HG03469 (cell line): Measurements from ENCODE around the gene CD300C.
"Not testable (repeated sequence)": the region's sequence is repeated elsewhere in the genome, so short reads cannot be mapped to it uniquely, and the experiment has no call there.

Source experiments
- ATAC-seq: cut with Tn5 transposase; IDR thresholded peaks from one replicate; pipeline ENCODE4 v1.9.1; 2021; ENCODE audit warnings: mild to moderate bottlenecking, moderate library complexity, moderate number of reproducible peaks; ENCODE audit not compliant: unreplicated experiment

CD300C gene

DNA sequence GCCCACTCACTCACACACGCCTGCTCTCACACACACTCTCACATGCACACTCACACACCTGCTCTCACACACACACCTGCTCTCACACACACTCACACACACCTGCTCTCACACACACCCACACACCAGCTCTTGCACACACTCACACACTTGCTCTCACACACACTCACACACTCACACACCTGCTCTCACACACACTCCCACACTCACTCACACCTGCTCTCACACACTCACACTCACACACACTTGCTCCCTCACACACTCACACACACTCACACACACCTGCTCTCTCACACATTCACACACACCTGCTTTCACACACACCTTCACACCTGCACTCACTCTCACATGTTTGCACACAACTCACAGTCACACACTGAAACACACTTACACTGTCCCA lies 17.4 kb upstream of the CD300C start:
- no peak for ATAC-seq

GRCh38 chr17:74561586-74561985 lies 15.7 kb upstream of the CD300C start:
- no peak for ATAC-seq

DNA sequence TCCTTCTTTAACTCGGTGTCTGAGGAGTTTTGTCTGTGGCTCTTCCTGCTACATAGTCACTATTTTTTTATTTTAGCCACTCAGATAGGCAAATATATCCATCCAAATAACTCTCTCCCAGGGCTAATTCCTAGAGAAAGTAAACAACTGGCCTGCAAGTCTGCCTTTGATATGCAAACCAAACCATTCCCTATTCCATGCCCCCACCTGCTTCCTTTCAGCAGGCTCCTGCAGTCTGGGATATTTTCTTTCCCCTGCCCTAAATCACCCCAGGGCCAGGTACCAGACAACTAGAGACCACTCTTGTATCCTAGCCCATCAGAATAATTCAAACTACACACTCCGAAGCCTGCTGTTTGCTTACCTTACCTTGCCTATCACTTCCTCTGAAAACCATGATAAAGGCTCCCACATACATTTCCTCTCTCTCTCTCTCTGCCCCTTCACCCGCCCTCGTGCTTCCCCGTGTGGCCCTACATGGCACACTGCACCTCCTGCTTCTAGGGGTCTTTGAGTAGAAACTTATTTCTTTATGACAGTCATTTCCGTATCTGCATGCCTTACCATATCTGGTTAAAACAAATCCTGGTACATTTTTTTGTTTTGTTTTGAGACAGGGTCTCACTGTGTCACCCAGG lies 13.1 kb upstream of the CD300C start:
- ATAC-seq, result no peak

- ATAC-seq, result not testable (repeated sequence)
These were observed 12.5 kb upstream of the CD300C start for GRCh38 chr17:74558402-74558801.

- no peak for ATAC-seq
These were observed 9.6 kb upstream of the CD300C start for GRCh38 chr17:74555427-74555940.

DNA sequence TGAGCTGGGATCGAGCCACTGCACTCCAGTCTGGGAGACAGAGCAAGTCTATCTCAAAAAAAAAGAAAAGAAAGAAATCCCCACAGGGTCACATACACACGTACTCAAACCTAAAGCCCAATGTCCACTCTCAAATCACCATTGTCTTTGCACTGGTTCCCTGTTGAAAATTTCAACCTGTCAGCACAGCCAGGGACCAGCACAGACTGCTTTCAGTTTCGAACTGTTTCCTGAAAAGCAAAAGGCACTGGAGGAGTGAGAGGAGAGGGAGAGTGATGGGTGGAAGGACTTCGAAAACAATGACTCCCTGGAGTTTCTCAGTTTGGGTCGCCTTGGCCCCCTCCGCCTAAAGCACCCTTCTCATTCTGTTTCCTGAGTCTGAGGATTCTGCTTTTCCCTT lies 9.0 kb upstream of the CD300C start:
- no peak for ATAC-seq

DNA sequence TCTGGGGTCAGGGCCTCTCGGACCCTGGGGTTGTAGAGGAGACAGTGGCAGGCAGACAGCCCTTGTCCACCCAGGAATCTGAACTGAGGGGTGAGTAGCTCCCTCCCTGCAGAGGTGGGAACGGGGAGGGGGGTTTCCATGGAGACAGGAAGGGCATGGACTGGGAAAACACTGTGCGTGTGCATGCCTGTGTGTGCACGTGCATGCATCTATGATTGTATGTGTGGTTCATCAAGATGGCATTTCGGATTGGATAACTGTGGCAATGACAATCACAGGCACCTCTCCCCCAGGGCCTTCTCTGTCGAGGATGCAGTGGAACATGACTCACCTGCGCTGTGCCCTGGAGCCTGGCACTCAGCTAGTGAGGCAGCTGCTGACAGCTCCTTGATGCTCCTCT lies 6.1 kb upstream of the CD300C start:
- no peak for ATAC-seq

DNA sequence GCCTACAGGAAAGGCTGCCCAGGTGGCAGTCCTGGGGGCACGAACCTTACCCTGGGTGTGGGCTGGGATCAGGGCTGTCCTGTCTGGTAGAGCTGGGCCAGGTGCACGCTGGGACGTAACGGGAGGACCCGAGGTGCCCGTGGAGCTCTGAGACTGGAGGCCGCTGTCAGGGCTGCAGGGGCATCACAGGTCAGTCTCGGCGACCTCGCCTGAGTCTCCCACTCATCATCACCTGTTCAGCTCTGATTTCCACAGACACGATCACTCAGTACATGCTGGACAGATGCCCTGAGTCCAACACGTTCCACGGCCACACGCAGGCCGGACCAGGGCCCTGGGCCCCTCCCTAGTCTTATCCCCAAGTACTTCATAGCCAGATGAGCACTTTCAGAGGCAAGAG lies 4.7 kb upstream of the CD300C start:
- ATAC-seq, result no peak

- no peak for ATAC-seq
These were observed 3.4 kb upstream of the CD300C start for GRCh38 chr17:74549343-74549742.

GRCh38 chr17:74547736-74548135 lies 1.8 kb upstream of the CD300C start:
- ATAC-seq, result no peak

- no peak for ATAC-seq
These were observed 1.3 kb upstream of the CD300C start for GRCh38 chr17:74547264-74547663.

DNA sequence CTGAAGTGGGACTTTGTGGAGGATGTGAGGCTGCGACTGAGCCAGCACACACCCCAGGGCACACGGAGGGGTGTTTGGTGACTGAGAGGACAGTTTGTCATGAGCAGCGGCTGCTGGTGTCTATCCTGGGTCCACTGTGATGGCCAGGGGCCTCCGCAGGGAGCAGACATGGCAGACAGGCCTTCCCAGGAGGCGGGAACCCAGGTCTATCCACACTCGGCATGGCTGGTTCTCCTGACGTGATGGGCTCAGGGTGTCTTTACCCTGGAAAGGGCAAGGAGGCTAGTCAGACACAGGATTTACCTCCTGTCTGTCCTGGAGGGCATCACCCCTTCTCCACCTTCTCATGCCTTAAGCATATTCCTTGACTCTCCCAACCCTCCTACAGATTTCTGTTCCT lies 671 bp upstream of the CD300C start:
- no peak for ATAC-seq

DNA sequence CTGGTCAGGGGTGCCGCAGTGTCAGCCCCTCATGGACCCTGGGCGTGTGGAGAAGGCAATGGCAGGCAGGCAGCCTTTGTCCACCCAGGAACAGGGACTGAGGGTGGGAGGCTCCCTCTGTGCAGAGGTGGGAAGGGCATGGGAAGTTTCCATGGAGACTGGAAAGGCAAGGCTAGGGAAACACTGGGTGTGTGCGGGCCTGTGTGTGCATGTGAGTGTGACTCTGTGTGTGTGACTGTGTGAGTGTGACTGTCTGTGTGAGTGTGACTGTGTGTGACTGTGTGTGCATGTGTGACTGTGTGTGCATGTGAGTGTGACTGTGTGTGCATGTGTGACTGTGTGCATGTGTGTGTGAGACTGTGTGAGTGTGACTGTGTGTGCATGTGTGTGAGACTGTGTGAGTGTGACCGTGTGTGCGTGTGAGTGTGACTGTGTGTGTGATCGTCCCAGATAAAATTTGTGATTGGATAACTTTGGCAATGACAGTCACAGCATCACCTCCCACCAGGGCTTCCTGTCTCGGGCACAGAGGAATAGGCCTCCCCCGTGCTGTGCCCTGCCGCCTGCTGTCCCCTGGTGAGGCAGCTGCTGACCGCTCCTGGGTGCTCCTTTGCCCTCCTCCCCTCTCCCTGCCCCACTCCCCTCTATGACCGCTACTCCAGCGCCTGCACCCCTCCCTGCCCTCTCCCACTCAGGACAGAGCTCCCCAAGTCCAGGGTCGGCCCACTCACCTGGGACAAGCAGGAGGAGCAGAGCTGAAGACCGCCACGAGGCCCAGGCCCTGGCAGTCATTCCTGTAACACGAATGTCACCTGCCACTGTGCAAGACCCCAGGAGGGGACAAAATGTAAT lies 698 bp downstream of the CD300C start:
- ATAC-seq, result no peak

DNA sequence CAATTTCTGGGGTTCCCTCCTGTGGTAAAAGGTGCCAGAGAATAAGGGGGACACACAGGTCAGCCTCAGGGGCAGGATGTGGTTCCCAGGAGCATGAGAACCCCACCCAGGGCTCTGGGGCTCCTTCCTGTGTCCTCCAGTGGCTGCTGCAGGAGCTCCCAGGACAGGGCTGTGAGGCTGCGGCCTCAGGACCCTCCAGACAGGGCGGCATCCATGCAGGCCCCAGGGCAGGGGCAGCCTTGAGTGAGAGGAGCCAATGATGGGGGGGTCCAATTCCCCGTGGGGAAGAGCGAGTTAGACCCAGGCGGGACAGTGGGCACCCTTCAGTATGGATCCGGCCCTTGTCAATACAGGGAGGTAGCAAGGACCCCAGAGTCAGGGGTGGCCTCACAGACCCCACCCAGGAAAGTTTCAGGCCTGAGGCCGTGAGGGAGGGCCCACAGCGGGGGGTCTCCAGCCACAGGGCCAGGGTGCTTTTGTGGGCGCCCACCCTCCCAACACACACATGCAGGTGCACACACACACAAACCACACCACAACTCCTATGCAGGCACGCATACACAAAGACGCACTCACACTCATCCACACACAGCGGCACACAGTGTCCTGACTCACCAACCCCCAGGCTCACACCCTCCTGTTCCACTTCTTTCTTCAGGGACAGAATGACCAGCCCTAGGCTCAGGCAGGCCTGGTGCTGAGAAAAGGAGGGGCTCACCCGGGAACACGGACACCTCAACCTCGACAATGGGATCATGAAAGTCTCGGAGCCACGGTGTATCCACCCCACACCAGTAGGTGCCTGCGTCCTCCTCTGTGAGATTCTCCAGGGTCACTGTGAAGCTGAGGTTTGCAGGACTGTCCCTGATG lies 1.8 kb downstream of the CD300C start:
- ATAC-seq, result no peak

DNA sequence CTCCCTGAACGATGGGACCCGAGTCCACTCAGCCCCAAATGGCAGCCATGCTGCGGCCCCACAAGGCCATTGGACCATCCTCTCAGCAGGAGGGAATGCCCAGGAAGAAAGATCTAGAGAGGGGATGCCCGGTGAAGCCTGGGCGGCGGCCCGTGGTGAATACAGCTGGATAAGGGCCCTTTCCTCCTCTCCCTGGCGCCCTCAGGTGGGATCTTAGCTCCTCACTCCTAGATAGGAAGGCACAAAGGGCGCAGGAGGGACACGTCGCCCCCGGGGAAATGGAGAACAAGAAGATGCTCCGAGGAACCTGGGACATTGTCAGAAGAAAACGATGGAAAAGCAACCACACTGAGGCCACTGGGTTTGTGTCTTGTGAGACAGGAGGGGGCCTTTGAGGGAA lies 2.5 kb downstream of the CD300C start:
- ATAC-seq, result no peak

- no peak for ATAC-seq
These were observed 3.1 kb downstream of the CD300C start for GRCh38 chr17:74542727-74543383.

DNA sequence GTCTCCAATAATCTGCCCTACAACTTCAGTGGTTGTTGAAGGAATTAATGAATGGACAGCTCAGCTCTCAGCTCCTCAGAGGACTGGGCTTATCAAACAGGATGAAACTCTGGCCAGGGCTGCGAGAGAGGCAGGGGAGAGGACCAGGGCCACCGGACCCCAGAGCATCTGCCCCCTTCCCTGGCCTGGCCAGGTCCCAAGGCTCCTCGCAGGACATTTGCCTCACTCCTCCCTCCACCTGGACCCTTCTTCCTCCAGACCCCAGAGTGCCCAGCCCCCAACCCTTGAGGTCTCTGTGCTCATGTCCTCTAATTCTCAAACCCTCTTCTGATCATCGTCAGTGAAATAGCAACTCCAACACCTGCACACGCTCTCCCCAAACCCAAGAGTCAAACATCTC lies 3.7 kb downstream of the CD300C start:
- no peak for ATAC-seq

- ATAC-seq, result no peak
These were observed 4.5 kb downstream of the CD300C start for GRCh38 chr17:74541176-74542111.

DNA sequence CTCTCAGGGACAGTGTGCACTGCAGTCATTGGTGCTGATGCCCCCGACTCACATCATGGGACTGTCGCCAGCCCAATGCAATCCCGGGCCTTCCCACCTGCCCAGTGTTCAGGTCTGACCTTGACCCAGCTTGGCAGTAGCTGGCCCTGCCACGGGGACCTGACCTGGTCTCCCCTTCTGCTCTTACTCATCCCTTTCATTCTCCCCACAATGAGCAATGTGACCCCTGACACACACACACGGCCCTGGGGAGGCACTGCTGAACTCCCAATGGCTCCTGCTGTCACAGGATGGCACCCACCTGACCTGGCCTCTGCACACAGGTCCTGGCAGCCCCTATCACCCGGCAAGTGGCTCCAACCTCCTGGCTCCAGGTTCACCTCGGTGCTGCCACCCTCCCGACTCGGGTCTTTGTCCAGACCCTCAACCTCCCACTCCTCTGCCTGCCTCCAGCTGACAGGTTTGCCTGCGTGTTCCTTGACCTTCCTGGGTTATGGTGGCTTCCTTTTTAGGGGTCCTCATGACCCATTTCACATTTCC lies 6.6 kb downstream of the CD300C start:
- no peak for ATAC-seq
